WTC11 (cell line): ENCODE results near the gene PKMYT1. TPM values are rescaled to one million over a fixed set of nuclear protein-coding genes. Genes with fewer than 3 reads are reported as not detected.

Experiments
- ATAC-seq: fragments of 200-7000 bp; cut with Tn5 transposase; 2 replicates; pipeline ENCODE4 v1.10.0; 2021; ENCODE audit warnings: mild to moderate bottlenecking, moderate library complexity
- CTCF ChIA-PET: fragments of 300-600 bp; sonication (Branson Sonifier 250); formaldehyde crosslinking; loops from one replicate; lab custom pipeline; 2021; ENCODE audit warnings: antibody characterized with exemption; lab: Charles Lee
- POLR2A ChIA-PET: fragments of 350-600 bp; sonication (Branson Sonifier 250); formaldehyde crosslinking; loops from one replicate; lab custom pipeline; 2021; ENCODE audit warnings: antibody characterized with exemption; lab: Charles Lee
- DNase-seq: peaks from one replicate; pipeline ENCODE4 v3.0.0; 2021; ENCODE audit warnings: low spot score
- H3K27ac Mint-ChIP-seq: 2 replicates; pipeline ENCODE4 v1.8.0; 2021; ENCODE audit warnings: mixed read lengths
- H3K27me3 Mint-ChIP-seq: 2 replicates; pipeline ENCODE4 v1.8.0; 2021; ENCODE audit warnings: low read depth, mild to moderate bottlenecking, moderate library complexity, mixed read lengths
- H3K36me3 Mint-ChIP-seq: 2 replicates; pipeline ENCODE4 v1.8.0; 2021; ENCODE audit warnings: mixed read lengths
- H3K4me1 Mint-ChIP-seq: 2 replicates; pipeline ENCODE4 v1.8.0; 2022; ENCODE audit warnings: mixed read lengths
- H3K4me3 Mint-ChIP-seq: 2 replicates; pipeline ENCODE4 v1.8.0; 2021; ENCODE audit warnings: mild to moderate bottlenecking, moderate library complexity, mixed read lengths
- H3K9me3 Mint-ChIP-seq: 2 replicates; pipeline ENCODE4 v1.8.0; 2021; ENCODE audit warnings: mixed read lengths
- ARID4B ChIP-seq: sonication (generic); formaldehyde crosslinking; IDR thresholded peaks from 2 replicates; pipeline ENCODE4 v1.8.0; 2023; ENCODE audit warnings: missing genetic modification reagents, mild to moderate bottlenecking, borderline replicate concordance
- ATF3 ChIP-seq: sonication (generic); formaldehyde crosslinking; conservative IDR thresholded peaks from 2 replicates; pipeline ENCODE4 v1.8.1; 2022; ENCODE audit warnings: mild to moderate bottlenecking, missing genetic modification reagents
- E2F4 ChIP-seq: sonication (generic); formaldehyde crosslinking; IDR thresholded peaks from 2 replicates; pipeline ENCODE4 v1.8.1; 2022; ENCODE audit warnings: low read depth, mild to moderate bottlenecking, moderate library complexity, missing genetic modification reagents, borderline replicate concordance
- E2F5 ChIP-seq: sonication (generic); formaldehyde crosslinking; IDR thresholded peaks from 2 replicates; pipeline ENCODE4 v1.8.1; 2022; ENCODE audit warnings: mild to moderate bottlenecking, moderate library complexity, missing genetic modification reagents
- ERG ChIP-seq: fragments of 250-450 bp; sonication (Bioruptor Pico); IDR thresholded peaks from 2 replicates; pipeline ENCODE4 v1.8.0; 2021; ENCODE audit warnings: mild to moderate bottlenecking
- FOXP1 ChIP-seq: sonication (generic); formaldehyde crosslinking; IDR thresholded peaks from 2 replicates; pipeline ENCODE4 v1.8.0; 2022; ENCODE audit warnings: missing genetic modification reagents, mild to moderate bottlenecking, moderate library complexity, borderline replicate concordance
- IRF1 ChIP-seq: sonication (generic); formaldehyde crosslinking; IDR thresholded peaks from 2 replicates; pipeline ENCODE4 v1.8.0; 2023; ENCODE audit warnings: missing genetic modification reagents
- JAZF1 ChIP-seq: fragments of 250-450 bp; sonication (Bioruptor Pico); IDR thresholded peaks from 2 replicates; pipeline ENCODE4 v1.9.0; 2021; ENCODE audit warnings: moderate library complexity, mild to moderate bottlenecking, inconsistent platforms
- MAX ChIP-seq: sonication (generic); formaldehyde crosslinking; IDR thresholded peaks from 2 replicates; pipeline ENCODE4 v1.8.0; 2022; ENCODE audit warnings: mild to moderate bottlenecking, missing genetic modification reagents
- NFATC4 ChIP-seq: fragments of 250-450 bp; sonication (Bioruptor Pico); IDR thresholded peaks from 2 replicates; pipeline ENCODE4 v1.9.0; 2021; ENCODE audit warnings: mild to moderate bottlenecking
- NR3C1 ChIP-seq: sonication (generic); formaldehyde crosslinking; conservative IDR thresholded peaks from 2 replicates; pipeline ENCODE4 v1.8.1; 2023; ENCODE audit warnings: low read depth, mild to moderate bottlenecking, missing genetic modification reagents
- OVOL2 ChIP-seq: fragments of 250-450 bp; sonication (Bioruptor Pico); IDR thresholded peaks from 2 replicates; pipeline ENCODE4 v1.9.0; 2021; ENCODE audit warnings: mild to moderate bottlenecking, borderline replicate concordance
- RELA ChIP-seq: sonication (generic); formaldehyde crosslinking; IDR thresholded peaks from 2 replicates; pipeline ENCODE4 v1.8.1; 2022; ENCODE audit warnings: missing genetic modification reagents, mild to moderate bottlenecking, borderline replicate concordance
- SMAD4 ChIP-seq: sonication (generic); formaldehyde crosslinking; IDR thresholded peaks from 2 replicates; pipeline ENCODE4 v1.8.0; 2022; ENCODE audit warnings: mild to moderate bottlenecking, missing genetic modification reagents
- SOX15 ChIP-seq: fragments of 250-450 bp; sonication (Bioruptor Pico); IDR thresholded peaks from 2 replicates; pipeline ENCODE4 v1.9.0; 2021; ENCODE audit warnings: mild to moderate bottlenecking
- TEAD1 ChIP-seq: sonication (generic); formaldehyde crosslinking; IDR thresholded peaks from 2 replicates; pipeline ENCODE4 v1.8.0; 2022; ENCODE audit warnings: mild to moderate bottlenecking, missing genetic modification reagents
- TP53 ChIP-seq: sonication (generic); formaldehyde crosslinking; IDR thresholded peaks from 2 replicates; pipeline ENCODE4 v1.8.1; 2023; ENCODE audit warnings: mild to moderate bottlenecking, missing genetic modification reagents
- ZNF138 ChIP-seq: sonication (generic); formaldehyde crosslinking; conservative IDR thresholded peaks from 2 replicates; pipeline ENCODE4 v1.8.1; 2022; ENCODE audit warnings: mild to moderate bottlenecking, moderate library complexity, missing genetic modification reagents
- ZNF232 ChIP-seq: sonication (generic); formaldehyde crosslinking; IDR thresholded peaks from 2 replicates; pipeline ENCODE4 v1.8.0; 2022; ENCODE audit warnings: mild to moderate bottlenecking, missing genetic modification reagents
- ZNF263 ChIP-seq: sonication (generic); formaldehyde crosslinking; IDR thresholded peaks from 2 replicates; pipeline ENCODE4 v1.8.1; 2022; ENCODE audit warnings: low read depth, mild to moderate bottlenecking, moderate library complexity, missing genetic modification reagents
- ZNF416 ChIP-seq: fragments of 250-450 bp; sonication (Bioruptor Pico); IDR thresholded peaks from 2 replicates; pipeline ENCODE4 v1.9.0; 2021; ENCODE audit warnings: mild to moderate bottlenecking, inconsistent platforms
- total RNA-seq: library from RNA; stranded (reverse); gene quantifications from 3 replicates; pipeline ENCODE4 v1.2.3, GENCODE V29; 2021

The PKMYT1 gene
- total RNA-seq, 1 experiment from 2014 or later = 120 TPM

GRCh38 chr16:2999929-3000328, 19.7 kb upstream of the PKMYT1 start:
- no peak for ATAC-seq
- CTCF ChIA-PET = interaction anchor here (1.1 to 13.4 kb wide), 3 partner anchors 9 to 30 kb away, joined by 3 to 355 read pairs (median 13); no protein-coding TSS in a partner anchor
- H3K27me3 Mint-ChIP-seq = no peaks in the 10 kb centered on the region
- DNase-seq = no peak
- TF ChIP-seq JAZF1 (CRISPR knock-in tag) (no peak), OVOL2 (CRISPR knock-in tag) (no peak), ZNF138 (no peak), ATF3 (no peak), ERG (CRISPR knock-in tag) (no peak), FOXP1 (CRISPR knock-in tag) (no peak), SMAD4 (no peak), NFATC4 (CRISPR knock-in tag) (no peak), ZNF263 (CRISPR knock-in tag) (no peak), IRF1 (no peak), ZNF416 (no peak)
- no peaks in the 10 kb centered on the region for H3K9me3 Mint-ChIP-seq
- no peak overlapping the region for H3K27ac Mint-ChIP-seq
- H3K36me3 Mint-ChIP-seq = no peaks in the 10 kb centered on the region
- H3K4me3 Mint-ChIP-seq = no peak overlapping the region
- H3K4me1 Mint-ChIP-seq = peaks cover 5% of the 10 kb centered on the region
- POLR2A ChIA-PET = interaction anchor here (13.9 kb wide), 1 partner anchor 22 kb away, joined by 502 read pairs; the partner anchor contains the start of genes CLDN6, HCFC1R1, THOC6 and TNFRSF12A

GRCh38 chr16:2996298-2996697, 16.1 kb upstream of the PKMYT1 start:
- Mint-ChIP-seq H3K4me1 (no peaks in the 10 kb centered on the region; the same call in 1 of the 2 replicates), H3K36me3 (no peaks in the 10 kb centered on the region), H3K27me3 (no peaks in the 10 kb centered on the region), H3K9me3 (no peaks in the 10 kb centered on the region), H3K4me3 (no peak overlapping the region), H3K27ac (no peak overlapping the region)
- ATAC-seq = no peak
- POLR2A ChIA-PET = interaction anchor here (0.6 to 0.8 kb wide), 2 partner anchors 11 to 16 kb away, joined by 3 read pairs; no protein-coding TSS in a partner anchor
- TF ChIP-seq MAX (CRISPR knock-in tag) = no peak
- TF ChIP-seq SOX15 (CRISPR knock-in tag) = no peak
- no peak for TF ChIP-seq NR3C1 (CRISPR knock-in tag)
- TF ChIP-seq E2F4 (CRISPR knock-in tag) = no peak
- no peak for TF ChIP-seq RELA (CRISPR knock-in tag)
- TF ChIP-seq E2F5 (CRISPR knock-in tag) = no peak
- no peak for DNase-seq
- CTCF ChIA-PET = interaction anchor here (1.0 to 2.3 kb wide), 8 partner anchors 13 to 113 kb away, joined by 3 to 14 read pairs (median 4); partner anchors contain the start of genes CLDN6 and FLYWCH2

- Mint-ChIP-seq H3K4me3 (no peak overlapping the region), H3K27ac (no peak overlapping the region), H3K27me3 (no peaks in the 10 kb centered on the region), H3K4me1 (peaks cover 21% of the 10 kb centered on the region), H3K9me3 (no peaks in the 10 kb centered on the region), H3K36me3 (no peaks in the 10 kb centered on the region)
- CTCF ChIA-PET = interaction anchor here (1.9 to 3.1 kb wide), 4 partner anchors 8 to 39 kb away, joined by 9 to 15 read pairs (median 11); partner anchors contain the start of gene KREMEN2
- POLR2A ChIA-PET = interaction anchor here (0.6 kb wide), 1 partner anchor 39 kb away, joined by 3 read pairs; no protein-coding TSS in a partner anchor
- ATAC-seq (no peak), DNase-seq (no peak)
- TF ChIP-seq IRF1 (no peak), ZNF232 (CRISPR knock-in tag) (no peak), ARID4B (CRISPR knock-in tag) (no peak), TP53 (CRISPR knock-in tag) (no peak), TEAD1 (CRISPR knock-in tag) (no peak), OVOL2 (CRISPR knock-in tag) (no peak)
These were observed 12.3 kb upstream of the PKMYT1 start for GRCh38 chr16:2992383-2993081.
